SK-N-MC (cell line): ENCODE results near the gene ZSCAN20.

Experiments used
- EZH2 ChIP-seq: fragments of 200-600 bp; sonication (generic); IDR thresholded peaks from one replicate; pipeline ENCODE4 v1.6.1; 2017; ENCODE audit warnings: antibody characterized with exemption
- POLR2AphosphoS5 ChIP-seq: IDR thresholded peaks from 2 replicates; pipeline ENCODE4 v1.6.1; 2012; ENCODE audit warnings: mild to moderate bottlenecking, low read depth, low read length, borderline replicate concordance

DNA sequence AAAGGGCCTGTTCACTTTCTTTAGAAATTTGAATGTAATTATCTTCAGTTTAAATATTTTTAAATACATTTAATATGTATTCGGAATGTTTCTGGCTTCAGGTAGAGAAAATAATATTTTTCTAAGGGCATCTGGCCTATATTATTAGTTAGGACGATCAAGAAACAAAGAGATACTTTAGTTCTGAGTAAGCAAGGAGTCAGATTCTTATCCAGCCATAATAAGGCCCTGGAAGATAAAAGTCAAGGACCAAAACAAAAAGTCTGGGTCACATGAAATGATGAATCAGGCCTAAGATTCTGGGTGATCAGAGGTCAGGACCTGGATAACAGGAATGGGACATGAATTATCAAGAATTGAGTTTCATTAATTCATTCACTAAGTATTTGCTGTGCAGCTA is 47.8 kb upstream of the ZSCAN20 start:
- TF ChIP-seq EZH2 (no peak), POLR2AphosphoS5 (no peak)
